ENCODE data around the gene TOMM40.

DNA sequence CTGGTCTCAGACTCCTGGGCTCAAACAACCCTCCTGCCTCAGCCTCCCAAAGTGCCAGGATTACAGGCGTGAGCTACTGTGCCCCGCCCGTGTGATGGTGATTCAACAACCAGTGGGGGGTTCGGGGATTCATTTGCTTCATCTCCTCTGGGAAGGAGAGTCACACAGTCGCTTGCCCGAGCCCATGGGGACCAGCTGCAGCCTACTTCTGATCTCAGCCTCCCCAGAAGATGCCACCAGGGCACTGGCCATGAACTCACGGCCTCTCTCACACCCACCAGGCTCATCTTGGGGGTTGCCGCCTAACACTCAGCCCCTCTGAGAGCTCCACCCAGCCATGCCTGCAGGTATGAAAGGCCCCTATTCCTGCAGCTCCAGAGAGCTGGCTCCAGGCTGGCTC lies 6.8 kb downstream of the TOMM40 start:
- TF ChIP-seq POLR2A (IDR thresholded peaks at IDR 0.05), result no peak
- TF ChIP-seq, protein P1, sequence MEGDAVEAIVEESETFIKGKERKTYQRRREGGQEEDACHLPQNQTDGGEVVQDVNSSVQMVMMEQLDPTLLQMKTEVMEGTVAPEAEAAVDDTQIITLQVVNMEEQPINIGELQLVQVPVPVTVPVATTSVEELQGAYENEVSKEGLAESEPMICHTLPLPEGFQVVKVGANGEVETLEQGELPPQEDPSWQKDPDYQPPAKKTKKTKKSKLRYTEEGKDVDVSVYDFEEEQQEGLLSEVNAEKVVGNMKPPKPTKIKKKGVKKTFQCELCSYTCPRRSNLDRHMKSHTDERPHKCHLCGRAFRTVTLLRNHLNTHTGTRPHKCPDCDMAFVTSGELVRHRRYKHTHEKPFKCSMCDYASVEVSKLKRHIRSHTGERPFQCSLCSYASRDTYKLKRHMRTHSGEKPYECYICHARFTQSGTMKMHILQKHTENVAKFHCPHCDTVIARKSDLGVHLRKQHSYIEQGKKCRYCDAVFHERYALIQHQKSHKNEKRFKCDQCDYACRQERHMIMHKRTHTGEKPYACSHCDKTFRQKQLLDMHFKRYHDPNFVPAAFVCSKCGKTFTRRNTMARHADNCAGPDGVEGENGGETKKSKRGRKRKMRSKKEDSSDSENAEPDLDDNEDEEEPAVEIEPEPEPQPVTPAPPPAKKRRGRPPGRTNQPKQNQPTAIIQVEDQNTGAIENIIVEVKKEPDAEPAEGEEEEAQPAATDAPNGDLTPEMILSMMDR (IDR thresholded peaks at IDR 0.05), result no peak
